NCI-H2029 treated with DMSO at 0.1 percent for 48 hours (cell line): Measurements from ENCODE around the gene NABP2.
"Not testable (repeated sequence)": the region's sequence is repeated elsewhere in the genome, so short reads cannot be mapped to it uniquely, and the experiment has no call there.

ENCODE experiments used
- DNase-seq: peaks from one replicate; lab custom pipeline; 2025; lab: John Stamatoyannopoulos, UW

NABP2 gene

GRCh38 chr12:56244494-56244893, 20.4 kb downstream of the NABP2 start:
- no peak for DNase-seq

GRCh38 chr12:56247923-56248322, 23.8 kb downstream of the NABP2 start:
- no peak for DNase-seq

GRCh38 chr12:56248711-56249110, 24.6 kb downstream of the NABP2 start:
- DNase-seq = no peak

- DNase-seq = no peak
Observed at GRCh38 chr12:56252649-56253048, 28.5 kb downstream of the NABP2 start.

- no peak for DNase-seq
Observed at GRCh38 chr12:56253091-56253490, 28.9 kb downstream of the NABP2 start.

- no peak for DNase-seq
Observed at GRCh38 chr12:56255671-56256070, 31.5 kb downstream of the NABP2 start.

GRCh38 chr12:56256326-56256960, 32.3 kb downstream of the NABP2 start:
- DNase-seq = no peak

- DNase-seq = no peak
Observed at GRCh38 chr12:56257071-56257470, 32.9 kb downstream of the NABP2 start.

- DNase-seq = no peak
Observed at GRCh38 chr12:56257491-56258067, 33.4 kb downstream of the NABP2 start.

GRCh38 chr12:56258068-56258819, 34.1 kb downstream of the NABP2 start, which contains the start of gene ANKRD52:
Gene ANKRD52, minus strand, starts transcription at chr12:56258384. Its CDS starts 115 bp downstream, at chr12:56258269.
- peak; percentile 22 for DNase-seq

- DNase-seq = no peak
Observed at GRCh38 chr12:56258820-56259183, 34.7 kb downstream of the NABP2 start.

GRCh38 chr12:56260380-56260779, 36.2 kb downstream of the NABP2 start:
- DNase-seq = no peak

GRCh38 chr12:56260921-56261320, 36.8 kb downstream of the NABP2 start:
- DNase-seq = no peak

- no peak for DNase-seq
Observed at GRCh38 chr12:56261503-56262232, 37.5 kb downstream of the NABP2 start.

- not testable (repeated sequence) for DNase-seq
Observed at GRCh38 chr12:56262955-56263354, 38.8 kb downstream of the NABP2 start.

- DNase-seq = not testable (repeated sequence)
Observed at GRCh38 chr12:56266068-56266692, 42.0 kb downstream of the NABP2 start.

GRCh38 chr12:56266693-56267442, 42.7 kb downstream of the NABP2 start, which contains the start of gene COQ10A:
Gene COQ10A, plus strand, starts transcription at chr12:56266942. Its CDS starts 177 bp downstream, at chr12:56267119.
- DNase-seq = peak; percentile 56

- DNase-seq = no peak
Observed at GRCh38 chr12:56267443-56268071, 43.4 kb downstream of the NABP2 start.

- no peak for DNase-seq
Observed at GRCh38 chr12:56271031-56271430, 46.9 kb downstream of the NABP2 start.

GRCh38 chr12:56272468-56272867, 48.3 kb downstream of the NABP2 start:
- DNase-seq = not testable (repeated sequence)

- no peak for DNase-seq
Observed at GRCh38 chr12:56274299-56274698, 50.2 kb downstream of the NABP2 start.
